IMR-90 (cell line): ENCODE results near the gene QPRT. TPM values are rescaled to one million over a fixed set of nuclear protein-coding genes. Genes with fewer than 3 reads are reported as not detected.

Experiments
- ATAC-seq: fragments of 200-7000 bp; cut with Tn5 transposase; 2 replicates; pipeline ENCODE4 v1.9.1; 2020; ENCODE audit warnings: low read depth, mild to moderate bottlenecking, moderate library complexity
- BruUV-seq: library from RNA; stranded (reverse); fragments of 400-500 nt; replicated peaks from 2 replicates; lab custom pipeline; 2021; lab: Mats Ljungman, UMichigan
- CTCF ChIA-PET: fragments of 300-600 bp; formaldehyde crosslinking; extraction: SDS; loops from one replicate; lab custom pipeline; 2021; ENCODE audit warnings: antibody characterized with exemption; lab: Yijun Ruan, JAX
- POLR2A ChIA-PET: fragments of 300-600 bp; sonication (Branson Sonifier 250); formaldehyde crosslinking; loops from one replicate; lab custom pipeline; 2022; ENCODE audit warnings: antibody characterized with exemption; ENCODE audit not compliant: unreplicated experiment; lab: Charles Lee
- DNase-seq: peaks from one replicate; pipeline ENCODE4 v3.0.0; 2013
- H2AFZ ChIP-seq: replicated peaks from 2 replicates; pipeline ENCODE3; 2013; ENCODE audit warnings: low read length, mild to moderate bottlenecking; ENCODE audit not compliant: poor library complexity
- H2AK5ac ChIP-seq: 2 replicates; pipeline ENCODE4 v1.6.1; 2013; ENCODE audit warnings: low read depth, low read length, inconsistent platforms
- H2AK9ac ChIP-seq: replicated peaks from 2 replicates; pipeline ENCODE3; 2013; ENCODE audit warnings: mild to moderate bottlenecking, low read depth, low read length, moderate library complexity; ENCODE audit not compliant: poor library complexity
- H2BK120ac ChIP-seq: 2 replicates; pipeline ENCODE4 v1.6.1; 2013; ENCODE audit warnings: low read depth, low read length, inconsistent platforms
- H2BK15ac ChIP-seq: 3 replicates; pipeline ENCODE4 v1.6.1; 2013; ENCODE audit warnings: low read depth, low read length, inconsistent platforms
- H2BK20ac ChIP-seq: 2 replicates; pipeline ENCODE4 v1.6.1; 2013; ENCODE audit warnings: low read depth, mild to moderate bottlenecking, inconsistent platforms, low read length, moderate library complexity
- H2BK5ac ChIP-seq: 2 replicates; pipeline ENCODE4 v1.6.1; 2013; ENCODE audit warnings: mild to moderate bottlenecking, low read depth, low read length, inconsistent platforms; ENCODE audit not compliant: poor library complexity, severe bottlenecking
- H3K14ac ChIP-seq: replicated peaks from 2 replicates; pipeline ENCODE4 v1.6.1; 2013; ENCODE audit warnings: low read depth, low read length, inconsistent platforms
- H3K18ac ChIP-seq: 2 replicates; pipeline ENCODE4 v1.6.1; 2013; ENCODE audit warnings: low read depth, low read length, control low read depth
- H3K23ac ChIP-seq: 2 replicates; pipeline ENCODE4 v1.6.1; 2013; ENCODE audit warnings: low read depth, low read length, inconsistent platforms
- H3K27ac ChIP-seq: 2 replicates; pipeline ENCODE4 v1.5.1; 2013; ENCODE audit warnings: mild to moderate bottlenecking, control low read depth, low read length; ENCODE audit not compliant: insufficient read depth
- H3K27me3 ChIP-seq: 2 replicates; pipeline ENCODE4 v1.6.1; 2013; ENCODE audit warnings: low read length; ENCODE audit not compliant: control insufficient read depth, insufficient read depth
- H3K36me3 ChIP-seq: 2 replicates; pipeline ENCODE4 v1.6.1; 2013; ENCODE audit warnings: low read length, mixed read lengths; ENCODE audit not compliant: control insufficient read depth, insufficient read depth
- H3K4ac ChIP-seq: 2 replicates; pipeline ENCODE4 v1.6.1; 2013; ENCODE audit warnings: low read depth, low read length, inconsistent platforms
- H3K4me1 ChIP-seq: 2 replicates; pipeline ENCODE4 v1.6.1; 2013; ENCODE audit warnings: low read length, mixed read lengths; ENCODE audit not compliant: control insufficient read depth, insufficient read depth
- H3K4me2 ChIP-seq: 2 replicates; pipeline ENCODE4 v1.6.1; 2013; ENCODE audit warnings: low read depth, mild to moderate bottlenecking, control low read depth, low read length, moderate library complexity
- H3K4me3 ChIP-seq: 2 replicates; pipeline ENCODE4 v1.5.1; 2013; ENCODE audit warnings: low read depth, mild to moderate bottlenecking, control low read depth, low read length, moderate library complexity; ENCODE audit not compliant: insufficient read depth
- H3K56ac ChIP-seq: 2 replicates; pipeline ENCODE4 v1.6.1; 2013; ENCODE audit warnings: low read length, inconsistent platforms; ENCODE audit not compliant: insufficient read depth; ENCODE audit errors: extremely low read depth
- H3K79me1 ChIP-seq, 2 experiments: 2 replicates each; pipeline ENCODE4 v1.6.1; 2013; ENCODE audit warnings: low read length in 2 of 2, inconsistent platforms in 1 of 2, low read depth in 1 of 2
- H3K9ac ChIP-seq: 2 replicates; pipeline ENCODE4 v1.6.1; 2013; ENCODE audit warnings: low read depth, low read length, control low read depth
- H3K9me1 ChIP-seq: 2 replicates; pipeline ENCODE4 v1.6.1; 2013; ENCODE audit warnings: low read length, inconsistent platforms; ENCODE audit not compliant: insufficient read depth
- H3K9me3 ChIP-seq: 2 replicates; pipeline ENCODE4 v1.6.1; 2013; ENCODE audit warnings: low read length; ENCODE audit not compliant: control insufficient read depth, insufficient read depth
- H4K20me1 ChIP-seq: 2 replicates; pipeline ENCODE4 v1.6.1; 2013; ENCODE audit warnings: low read length, inconsistent platforms; ENCODE audit not compliant: insufficient read depth
- H4K5ac ChIP-seq: 2 replicates; pipeline ENCODE4 v1.6.1; 2013; ENCODE audit warnings: mild to moderate bottlenecking, low read depth, low read length, control low read depth
- H4K8ac ChIP-seq, 2 experiments: 2 replicates each; pipeline ENCODE4 v1.6.1; 2013; ENCODE audit warnings: low read depth in 2 of 2, low read length in 2 of 2, control low read depth in 1 of 2, inconsistent platforms in 1 of 2
- H4K91ac ChIP-seq: 2 replicates; pipeline ENCODE4 v1.6.1; 2013; ENCODE audit warnings: low read depth, low read length, inconsistent platforms; ENCODE audit not compliant: insufficient read depth
- BHLHE40 ChIP-seq: fragments of 150-350 bp; IDR thresholded peaks from 2 replicates; pipeline ENCODE4 v1.6.1; 2016; ENCODE audit warnings: mild to moderate bottlenecking, low read depth, low read length
- FOS ChIP-seq: fragments of 150-350 bp; IDR thresholded peaks from 2 replicates; pipeline ENCODE4 v1.6.1; 2016; ENCODE audit warnings: low read depth, low read length
- MAZ ChIP-seq: IDR thresholded peaks from 2 replicates; pipeline ENCODE4 v1.6.1; 2012; ENCODE audit warnings: low read depth, mild to moderate bottlenecking, low read length, improper control_type of control experiment, moderate library complexity, borderline replicate concordance
- MXI1 ChIP-seq: IDR thresholded peaks from 2 replicates; pipeline ENCODE4 v1.6.1; 2012; ENCODE audit warnings: low read depth, mild to moderate bottlenecking, low read length, moderate library complexity, borderline replicate concordance
- NFE2L2 ChIP-seq: fragments of 150-350 bp; IDR thresholded peaks from 2 replicates; pipeline ENCODE4 v1.6.1; 2016; ENCODE audit warnings: low read depth, mild to moderate bottlenecking, low read length
- POLR2A ChIP-seq: IDR thresholded peaks from 2 replicates; pipeline ENCODE4 v1.6.1; 2012; ENCODE audit warnings: mild to moderate bottlenecking, low read depth, low read length
- RAD21 ChIP-seq: IDR thresholded peaks from 2 replicates; pipeline ENCODE4 v1.6.1; 2012; ENCODE audit warnings: low read length, improper control_type of control experiment
- RCOR1 ChIP-seq: IDR thresholded peaks from 2 replicates; pipeline ENCODE4 v1.6.1; 2012; ENCODE audit warnings: mild to moderate bottlenecking, low read length, improper control_type of control experiment; ENCODE audit not compliant: insufficient replicate concordance
- RFX5 ChIP-seq: IDR thresholded peaks from 2 replicates; pipeline ENCODE4 v1.8.0; 2012; ENCODE audit warnings: low read depth, mild to moderate bottlenecking, low read length, moderate library complexity
- SMC3 ChIP-seq: fragments of 150-350 bp; IDR thresholded peaks from 2 replicates; pipeline ENCODE4 v1.6.1; 2016; ENCODE audit warnings: low read depth, mild to moderate bottlenecking, antibody characterized with exemption, low read length, moderate library complexity
- USF2 ChIP-seq: fragments of 150-350 bp; IDR thresholded peaks from 2 replicates; pipeline ENCODE4 v1.6.1; 2017; ENCODE audit warnings: mild to moderate bottlenecking, antibody characterized with exemption, low read length, low read depth
- WGBS, 2 experiments: methylation state at CpG; one replicate each; pipeline versions ENCODE4 v1.1.5 to v1.1.7; 2013; ENCODE audit warnings: missing lambda C conversion rate in 2 of 2; ENCODE audit not compliant: insufficient read length in 1 of 2; ENCODE audit errors: extremely low coverage in 2 of 2; 5-methylcytosine and 5-hydroxymethylcytosine counted together
- dilution Hi-C: fragments of 300-500 bp; cut with HindIII; formaldehyde crosslinking; loops from one replicate; pipeline ENCODE4 v1.14.3; 2018; ENCODE audit warnings: low sequenced_read_pairs; ENCODE audit not compliant: unreplicated experiment
- in situ Hi-C: fragments of 300-500 bp; cut with MboI; formaldehyde crosslinking; loops from 3 replicates; pipeline ENCODE4 v1.14.3; 2019; ENCODE audit warnings: low sequenced_read_pairs, inconsistent platforms, mixed read lengths
- intact Hi-C: fragments of 100-400 bp; cut with micrococcal nuclease; formaldehyde crosslinking; loops from 2 replicates; pipeline ENCODE4 v1.10.0; 2022
- polyA plus RNA-seq, 3 experiments: library from polyadenylated mRNA; depleted of rRNA; stranded (reverse); fragments of >200 nt; gene quantifications; 2 replicates each; pipeline ENCODE4 v1.2.3, GENCODE V29; 2012; ENCODE audit warnings: low replicate concordance in 1 of 3
- total RNA-seq: library from RNA; depleted of rRNA; stranded (reverse); fragments of >200 nt; gene quantifications from 2 replicates; pipeline ENCODE4 v1.2.3, GENCODE V29; 2012

QPRT gene
- total and polyA plus RNA-seq, 2 of the 4 experiments (the other 2 are of a cell fraction), result 3.4 to 6.3 TPM

GRCh38 chr16:29714396-29714795, 35.4 kb downstream of the QPRT start:
- H3K27me3 ChIP-seq, result peaks cover 2% of the 10 kb centered on the region
- H3K27ac ChIP-seq, result no peak overlapping the region
- CTCF ChIA-PET, result interaction anchor here (1.2 kb wide), 1 partner anchor 44 kb away, joined by 8 read pairs; no protein-coding TSS in a partner anchor
- no peak overlapping the region for H4K5ac ChIP-seq
- H3K9me1 ChIP-seq, result no peaks in the 10 kb centered on the region
- no CpG with 5 or more reads among the region's 2 CpGs for WGBS, 2 experiments
- no peak overlapping the region for H3K4me2 ChIP-seq
- H4K8ac ChIP-seq, result no peak overlapping the region
- H3K9ac ChIP-seq, result no peak overlapping the region
- POLR2A ChIA-PET, result no interaction called here
- no peak overlapping the region for H2BK20ac ChIP-seq
- BruUV-seq, result no TSS peak
- in situ Hi-C loops, result no loop called here
- H2BK5ac ChIP-seq, result no peak overlapping the region
- H4K91ac ChIP-seq, result no peak overlapping the region
- H2BK15ac ChIP-seq, result no peak overlapping the region
- H2AK5ac ChIP-seq, result no peak overlapping the region
- no peak overlapping the region for H3K23ac ChIP-seq
- H3K56ac ChIP-seq, result no peak overlapping the region
- DNase-seq (no peak), ATAC-seq (no peak)
- no peak overlapping the region for H2AFZ ChIP-seq
- no peak overlapping the region for H2AK9ac ChIP-seq
- no peak for TF ChIP-seq RCOR1
- TF ChIP-seq BHLHE40, result no peak
- TF ChIP-seq RAD21, result no peak
- TF ChIP-seq MXI1, result no peak
- no peak for TF ChIP-seq RFX5
- no peak for TF ChIP-seq USF2
- TF ChIP-seq SMC3, result no peak
- no peak for TF ChIP-seq FOS
- TF ChIP-seq MAZ, result no peak
- TF ChIP-seq NFE2L2, result no peak
- no peak for TF ChIP-seq POLR2A
- no peak overlapping the region for H3K4me3 ChIP-seq
- H3K14ac ChIP-seq, result no peak overlapping the region
- H3K36me3 ChIP-seq, result no peaks in the 10 kb centered on the region
- H3K79me1 ChIP-seq, result no peaks in the 10 kb centered on the region
- H3K18ac ChIP-seq, result no peak overlapping the region
- intact Hi-C loops, result no loop called here
- dilution Hi-C loops, result no loop called here
- H2BK120ac ChIP-seq, result no peak overlapping the region
- H3K4me1 ChIP-seq, result peaks cover 3% of the 10 kb centered on the region; the same call in 1 of the 2 replicates
- no peaks in the 10 kb centered on the region for H4K20me1 ChIP-seq
- H3K9me3 ChIP-seq, result no peaks in the 10 kb centered on the region
- H3K4ac ChIP-seq, result no peak overlapping the region
